ENCODE results near the gene KIF13A. TPM values are rescaled to one million over a fixed set of nuclear protein-coding genes. Genes with fewer than 3 reads are reported as not detected.

Gene KIF13A
- total and polyA plus RNA-seq, 9 of the 15 experiments (the other 6 are each of a cell fraction or from before 2014, with no cell fraction given): 3.6 to 44.3 (median 29.7) TPM

GRCh38 chr6:17987697-17988421, 424 bp upstream of the KIF13A start (continued):
- TF ChIP-seq SP2 (IDR thresholded peaks at IDR 0.05; ENCODE audit: extremely low read depth, low read depth, low read length, poor library complexity, severe bottlenecking) (no peak), RBM39 (optimal IDR thresholded peaks at IDR 0.05; ENCODE audit: low read depth, low read length) (no peak), TAL1 (IDR thresholded peaks at IDR 0.05) (no peak), MYC (IDR thresholded peaks at IDR 0.05; ENCODE audit: low read depth, low read length) (peak; percentile 61), MYC (CRISPR knock-in tag; IDR thresholded peaks at IDR 0.05; ENCODE audit: borderline replicate concordance, low read depth) (0 out of 2 replicates have a peak, but pooled peaks have one; percentile 37), SMAD4 (CRISPR knock-in tag; conservative IDR thresholded peaks at IDR 0.05) (peak; percentile 95), MECOM (CRISPR knock-in tag; IDR thresholded peaks at IDR 0.05) (0 out of 2 replicates have a peak, but pooled peaks have one; percentile 30), DLX4 (CRISPR knock-in tag; IDR thresholded peaks at IDR 0.05) (no peak), ARID1B (IDR thresholded peaks at IDR 0.05) (no peak), ZBTB2 (IDR thresholded peaks at IDR 0.05) (no peak), BCL6 (CRISPR knock-in tag; IDR thresholded peaks at IDR 0.05) (no peak), ZNF696 (CRISPR knock-in tag; conservative IDR thresholded peaks at IDR 0.05) (no peak), SP1 (CRISPR knock-in tag; IDR thresholded peaks at IDR 0.05) (no peak), CSDE1 (IDR thresholded peaks at IDR 0.05) (peak in 1 of 2 experiments; percentile 20; a peak in 1 of 4 replicates), XRCC3 (IDR thresholded peaks at IDR 0.05) (no peak), TAF1 (IDR thresholded peaks at IDR 0.05; ENCODE audit: control insufficient read depth, extremely low read depth, insufficient read depth, low read length, severe bottlenecking) (peak; percentile 62), ZNF830 (CRISPR knock-in tag; IDR thresholded peaks at IDR 0.05) (no peak), MAX (CRISPR knock-in tag; IDR thresholded peaks at IDR 0.05) (no peak), WHSC1 (IDR thresholded peaks at IDR 0.05; ENCODE audit: low read length) (no peak), SMC3 (conservative IDR thresholded peaks at IDR 0.05; ENCODE audit: insufficient read depth, low read depth, low read length) (peak; percentile 34), DACH1 (IDR thresholded peaks at IDR 0.05; ENCODE audit: partially characterized antibody) (no peak), COPS2 (conservative IDR thresholded peaks at IDR 0.05) (no peak), RBM34 (IDR thresholded peaks at IDR 0.05; ENCODE audit: borderline replicate concordance, insufficient read depth, low read length) (no peak), MAZ (CRISPR knock-in tag; conservative IDR thresholded peaks at IDR 0.05 in 1 of 2, IDR thresholded peaks at IDR 0.05 in 1 of 2) (peak; percentile 74 to 86), MXD1 (CRISPR knock-in tag; IDR thresholded peaks at IDR 0.05; ENCODE audit: borderline replicate concordance, poor library complexity, severe bottlenecking) (no peak), TAF7 (tag; IDR thresholded peaks at IDR 0.05) (no peak)
